Fibroblast of pulmonary artery (primary cell): ENCODE measurements around the gene UTP11.
A peak's percentile ranks its signal among the peaks of the same experiment; 100 is the strongest.
"Not testable (repeated sequence)": the region's sequence is repeated elsewhere in the genome, so short reads cannot be mapped to it uniquely, and the experiment has no call there.

Experiments used
- DNase-seq: peaks from one replicate; pipeline ENCODE4 v3.0.0-alpha.2; 2010; ENCODE audit warnings: low read depth
- H3K4me3 ChIP-seq: replicated peaks from 2 replicates; pipeline ENCODE4 v1.5.1; 2011; ENCODE audit warnings: low read depth, mild to moderate bottlenecking, control low read depth, low read length, moderate library complexity
- TF ChIP-seq, protein P1 (sequence below): IDR thresholded peaks from 2 replicates; pipeline ENCODE4 v1.5.1; 2011; ENCODE audit warnings: mild to moderate bottlenecking, control low read depth, low read length, inconsistent platforms; ENCODE audit errors: missing control alignments

Gene UTP11

DNA sequence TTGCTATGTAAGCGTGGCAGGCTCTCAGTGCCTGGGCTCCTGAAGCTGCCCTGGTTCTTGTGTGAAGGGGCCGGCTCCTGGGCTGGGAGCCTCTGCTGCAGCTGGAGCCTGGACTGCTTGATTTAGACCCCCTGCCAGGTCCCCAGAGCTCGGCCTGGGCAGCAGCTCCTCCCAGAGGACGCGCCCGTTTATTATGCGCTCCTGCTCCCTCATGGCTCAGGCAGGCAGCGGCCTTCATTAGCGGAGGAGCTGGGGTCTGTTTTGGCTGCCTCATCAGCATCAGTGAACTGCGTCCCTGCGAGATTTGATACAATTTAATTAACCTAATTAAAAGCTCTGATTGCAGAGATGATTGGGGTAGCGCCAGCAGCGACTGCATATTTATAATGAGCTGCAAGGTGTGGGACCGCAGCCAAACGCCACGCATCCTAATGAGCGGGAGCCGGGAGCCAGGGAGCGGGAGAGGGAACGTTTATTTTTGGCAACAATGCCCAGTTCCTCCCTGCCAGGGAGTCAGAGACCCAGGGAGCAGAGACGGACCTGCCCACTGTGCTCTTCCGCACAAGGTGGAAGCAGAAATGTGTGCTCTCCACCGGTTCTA, 16.6 kb downstream of the UTP11 start:
- no peak overlapping the region for H3K4me3 ChIP-seq
- peak; percentile 38 for DNase-seq
- TF ChIP-seq, protein P1, sequence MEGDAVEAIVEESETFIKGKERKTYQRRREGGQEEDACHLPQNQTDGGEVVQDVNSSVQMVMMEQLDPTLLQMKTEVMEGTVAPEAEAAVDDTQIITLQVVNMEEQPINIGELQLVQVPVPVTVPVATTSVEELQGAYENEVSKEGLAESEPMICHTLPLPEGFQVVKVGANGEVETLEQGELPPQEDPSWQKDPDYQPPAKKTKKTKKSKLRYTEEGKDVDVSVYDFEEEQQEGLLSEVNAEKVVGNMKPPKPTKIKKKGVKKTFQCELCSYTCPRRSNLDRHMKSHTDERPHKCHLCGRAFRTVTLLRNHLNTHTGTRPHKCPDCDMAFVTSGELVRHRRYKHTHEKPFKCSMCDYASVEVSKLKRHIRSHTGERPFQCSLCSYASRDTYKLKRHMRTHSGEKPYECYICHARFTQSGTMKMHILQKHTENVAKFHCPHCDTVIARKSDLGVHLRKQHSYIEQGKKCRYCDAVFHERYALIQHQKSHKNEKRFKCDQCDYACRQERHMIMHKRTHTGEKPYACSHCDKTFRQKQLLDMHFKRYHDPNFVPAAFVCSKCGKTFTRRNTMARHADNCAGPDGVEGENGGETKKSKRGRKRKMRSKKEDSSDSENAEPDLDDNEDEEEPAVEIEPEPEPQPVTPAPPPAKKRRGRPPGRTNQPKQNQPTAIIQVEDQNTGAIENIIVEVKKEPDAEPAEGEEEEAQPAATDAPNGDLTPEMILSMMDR: peak; percentile 1

DNA sequence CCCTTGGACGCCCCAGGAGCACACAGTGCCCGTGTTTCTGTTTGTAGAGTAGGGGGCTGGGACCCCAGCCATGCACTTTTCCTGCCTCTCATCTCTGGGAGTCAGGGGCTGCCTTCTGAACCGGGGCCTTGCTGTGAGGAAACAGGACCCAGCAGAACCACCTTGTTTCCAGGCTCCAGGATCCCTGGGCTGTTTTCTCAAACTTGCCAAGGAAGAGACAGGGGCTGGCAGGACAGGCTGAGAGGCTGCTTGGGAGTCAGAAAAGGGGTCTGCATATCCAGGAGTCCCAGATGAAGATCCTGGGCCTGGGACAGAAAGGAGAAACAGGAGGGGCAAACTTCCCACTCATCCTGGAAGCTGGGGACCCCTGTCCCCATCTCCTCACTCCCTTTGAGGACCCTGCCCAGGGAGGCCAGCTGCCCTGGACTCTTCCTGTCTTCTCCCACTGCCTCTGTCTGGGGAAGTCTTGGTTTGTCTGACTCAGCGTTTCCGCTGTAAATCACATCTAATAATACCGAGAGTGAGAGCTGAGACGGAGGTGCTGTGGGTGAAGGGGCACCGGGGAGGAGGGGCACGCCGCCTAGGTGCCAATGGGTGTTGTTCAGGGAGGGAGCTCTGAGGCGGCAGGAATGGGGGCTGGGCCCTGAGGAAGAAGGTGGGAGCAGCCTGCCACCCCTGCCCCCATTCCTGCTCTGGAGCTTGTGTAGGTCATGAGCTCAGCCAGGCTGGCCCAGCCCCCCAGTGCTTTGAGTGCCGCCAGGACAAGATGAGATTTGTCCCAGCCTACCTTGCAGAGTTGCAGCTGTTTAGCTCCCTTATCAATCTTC, 17.4 kb downstream of the UTP11 start:
- TF ChIP-seq, protein P1: no peak
- H3K4me3 ChIP-seq: no peak overlapping the region

DNA sequence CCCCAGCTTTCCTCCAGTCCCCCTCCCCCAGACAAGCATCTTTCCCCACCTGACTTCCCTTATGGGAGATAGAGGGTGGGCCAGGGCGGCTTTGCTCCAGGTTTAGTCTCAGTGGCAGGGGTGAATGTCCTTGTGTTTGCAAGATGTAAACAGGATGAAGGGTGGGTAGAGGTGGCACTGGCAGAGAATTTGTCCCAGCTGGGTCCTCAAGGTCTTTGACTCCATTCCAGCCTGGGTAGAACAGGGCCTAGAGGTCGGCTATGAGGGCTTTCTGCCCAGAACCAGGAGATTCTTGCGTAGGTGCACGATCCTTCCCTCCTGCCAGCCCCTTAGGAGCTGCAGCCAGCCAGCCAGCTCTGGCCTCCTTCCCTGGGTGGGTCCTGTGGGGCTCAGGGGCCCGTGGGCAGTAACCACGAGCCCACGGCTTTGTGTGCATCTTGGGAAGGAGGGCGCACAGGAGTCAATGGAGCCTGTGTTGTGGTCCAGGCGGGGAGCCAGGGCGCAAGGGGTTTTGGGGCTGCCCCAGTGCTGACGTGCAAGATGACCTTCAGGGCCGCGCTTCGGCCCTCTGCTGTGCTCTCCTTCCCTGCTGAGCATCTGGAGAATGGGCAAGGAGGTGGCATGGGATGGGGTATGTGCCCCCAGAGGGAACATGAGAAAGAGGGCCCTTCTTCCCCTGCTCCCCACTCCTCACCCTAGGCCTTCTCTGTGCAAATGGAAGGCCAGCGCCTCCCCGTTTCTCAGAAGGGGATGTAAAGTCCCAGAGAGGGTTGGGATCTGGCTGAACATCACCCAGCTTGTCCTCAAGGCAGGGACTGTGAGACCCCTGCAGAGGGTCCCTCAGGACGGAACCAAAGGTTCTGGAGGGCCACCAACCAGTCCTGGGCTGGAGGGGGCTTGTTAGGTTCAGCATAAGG, 18.3 kb downstream of the UTP11 start:
- H3K4me3 ChIP-seq: no peak overlapping the region
- TF ChIP-seq, protein P1: no peak

More for the DNA sequence above, 17.4 kb downstream of the UTP11 start:
- peak; percentile 68 for DNase-seq

DNA sequence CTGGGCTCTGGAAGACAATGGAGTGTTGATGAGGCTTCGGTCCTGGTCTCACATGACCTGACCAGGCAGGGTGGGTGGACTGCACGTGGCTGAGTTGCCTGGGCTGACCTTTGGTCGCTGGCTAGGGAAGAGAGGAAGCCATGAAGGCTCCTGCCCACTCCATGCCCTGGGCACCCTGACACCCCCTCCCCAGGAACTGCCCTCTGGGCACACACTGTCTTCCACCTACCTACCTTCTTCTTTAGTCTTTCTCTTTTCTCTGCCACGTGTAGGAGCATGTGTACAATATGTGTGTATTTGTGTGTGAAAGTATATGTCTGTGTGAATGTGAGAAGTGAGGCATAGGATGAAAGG, 19.0 kb downstream of the UTP11 start:
- TF ChIP-seq, protein P1: no peak
- H3K4me3 ChIP-seq: no peak overlapping the region
- DNase-seq: no peak

More for the DNA sequence above, 18.3 kb downstream of the UTP11 start:
- no peak for DNase-seq

DNA sequence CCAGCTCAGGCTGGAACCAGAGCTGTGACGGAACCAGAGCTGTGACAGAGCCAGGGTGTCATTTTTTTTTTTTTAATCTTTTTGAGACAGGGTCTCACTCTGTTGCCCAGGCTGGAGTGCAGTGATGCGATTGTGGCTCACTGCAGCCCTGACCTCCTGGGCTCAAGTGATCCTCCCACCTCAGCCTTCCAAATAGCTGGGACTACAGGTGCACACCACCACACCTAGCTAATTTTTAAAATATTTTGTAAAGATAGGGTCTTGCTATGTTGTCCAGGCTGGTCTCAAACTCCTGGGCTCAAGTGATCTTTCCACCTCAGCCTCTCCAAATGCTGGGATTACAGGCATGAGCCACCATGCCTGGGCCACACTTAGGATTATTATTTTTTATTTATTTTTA, 20.5 kb downstream of the UTP11 start:
- not testable (repeated sequence) for DNase-seq, H3K4me3 ChIP-seq

DNA sequence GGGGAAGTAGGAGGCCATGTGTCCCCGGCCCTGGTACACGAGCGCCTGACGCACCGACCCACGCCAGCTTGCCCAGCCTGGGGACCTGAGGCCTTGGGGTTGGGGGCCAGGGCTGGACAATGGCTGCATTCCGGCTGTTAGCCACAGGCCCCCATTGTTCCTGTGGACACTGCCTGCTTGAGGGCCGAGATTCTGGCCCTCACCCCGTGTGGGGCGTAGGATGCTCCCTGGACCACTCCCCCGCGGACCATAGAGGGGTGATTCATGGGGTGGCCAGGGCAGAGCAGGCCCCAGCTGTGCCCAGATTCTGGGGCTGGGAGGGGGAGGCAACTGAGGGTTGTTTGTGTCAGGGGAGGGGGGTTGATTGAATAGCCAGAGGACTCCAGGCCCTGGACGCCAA, 22.3 kb downstream of the UTP11 start:
- no peak for DNase-seq
- H3K4me3 ChIP-seq: no peak overlapping the region
- TF ChIP-seq, protein P1: no peak
